Right ventricle myocardium inferior (tissue), 1 donor: ENCODE results near the gene AHRR. TPM values are rescaled to one million over a fixed set of nuclear protein-coding genes. Genes with fewer than 3 reads are reported as not detected.
"Not testable (repeated sequence)": the region's sequence is repeated elsewhere in the genome, so short reads cannot be mapped to it uniquely, and the experiment has no call there.

Source experiments
- ATAC-seq: fragments of 200-7000 bp; cut with Tn5 transposase; one replicate; pipeline ENCODE4 v1.9.1; 2020; ENCODE audit warnings: mild to moderate bottlenecking, moderate library complexity
- DNase-seq: peaks from one replicate; pipeline ENCODE4 v3.0.0; 2021; ENCODE audit errors: missing footprints
- intact Hi-C: fragments of 100-400 bp; cut with DNase I; formaldehyde crosslinking; loops from one replicate; pipeline ENCODE4 v1.11.0; 2022
- total RNA-seq: library from RNA; stranded (reverse); fragmentation: NEBNext Ultra II Directional; extraction: Animal tissue kit (Norgen Biotek cat#: 25700); gene quantifications from one replicate; pipeline ENCODE4 v1.2.1, GENCODE V29; 2021
- donor health status: DM: no; HTN: yes; CAD: no; lungs with severe emphysema.

Gene AHRR
- total RNA-seq, 1 donor from 2014 or later: 2.1 TPM

DNA sequence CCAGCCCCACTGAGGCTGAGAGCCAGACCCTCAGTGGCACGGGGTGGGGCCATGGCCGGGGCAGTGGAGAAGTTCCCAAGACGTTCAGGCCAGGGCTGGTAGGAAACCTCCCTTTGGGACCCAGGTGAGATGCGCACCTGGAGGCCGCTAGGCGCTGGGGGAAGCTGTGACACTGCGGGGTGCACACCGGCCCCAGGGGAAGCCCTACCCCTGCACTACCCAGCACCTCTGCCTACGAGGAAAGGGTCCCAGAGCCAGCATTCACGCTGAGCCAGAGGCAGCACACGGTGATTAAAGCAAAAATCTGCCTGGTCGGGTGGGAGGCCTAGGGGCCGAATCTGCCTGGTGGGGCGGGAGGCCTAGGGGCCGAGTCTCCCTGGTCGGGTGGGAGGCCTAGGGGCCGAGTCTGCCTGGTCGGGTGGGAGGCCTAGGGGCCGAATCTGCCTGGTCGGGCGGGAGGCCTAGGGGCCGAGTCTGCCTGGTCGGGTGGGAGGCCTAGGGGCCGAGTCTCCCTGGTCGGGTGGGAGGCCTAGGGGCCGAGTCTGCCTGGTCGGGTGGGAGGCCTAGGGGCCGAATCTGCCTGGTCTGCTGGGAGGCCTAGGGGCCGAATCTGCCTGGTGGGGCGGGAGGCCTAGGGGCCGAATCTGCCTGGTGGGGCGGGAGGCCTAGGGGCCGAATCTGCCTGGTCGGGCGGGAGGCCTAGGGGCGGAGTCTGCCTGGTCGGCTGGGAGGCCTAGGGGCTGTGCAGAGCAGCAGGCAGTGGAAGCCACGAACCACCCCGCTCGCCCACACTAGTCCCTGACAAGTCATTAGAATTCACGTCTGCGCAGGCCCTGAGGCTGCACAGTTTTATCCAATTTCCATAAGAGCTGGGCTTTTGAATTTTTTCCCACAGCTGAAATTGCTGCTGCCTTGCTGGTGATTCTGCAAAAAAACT, 93.7 kb downstream of the AHRR start:
- ATAC-seq (peak; percentile 90), DNase-seq (peak; percentile 89)
- intact Hi-C loops: not testable (repeated sequence)

DNA sequence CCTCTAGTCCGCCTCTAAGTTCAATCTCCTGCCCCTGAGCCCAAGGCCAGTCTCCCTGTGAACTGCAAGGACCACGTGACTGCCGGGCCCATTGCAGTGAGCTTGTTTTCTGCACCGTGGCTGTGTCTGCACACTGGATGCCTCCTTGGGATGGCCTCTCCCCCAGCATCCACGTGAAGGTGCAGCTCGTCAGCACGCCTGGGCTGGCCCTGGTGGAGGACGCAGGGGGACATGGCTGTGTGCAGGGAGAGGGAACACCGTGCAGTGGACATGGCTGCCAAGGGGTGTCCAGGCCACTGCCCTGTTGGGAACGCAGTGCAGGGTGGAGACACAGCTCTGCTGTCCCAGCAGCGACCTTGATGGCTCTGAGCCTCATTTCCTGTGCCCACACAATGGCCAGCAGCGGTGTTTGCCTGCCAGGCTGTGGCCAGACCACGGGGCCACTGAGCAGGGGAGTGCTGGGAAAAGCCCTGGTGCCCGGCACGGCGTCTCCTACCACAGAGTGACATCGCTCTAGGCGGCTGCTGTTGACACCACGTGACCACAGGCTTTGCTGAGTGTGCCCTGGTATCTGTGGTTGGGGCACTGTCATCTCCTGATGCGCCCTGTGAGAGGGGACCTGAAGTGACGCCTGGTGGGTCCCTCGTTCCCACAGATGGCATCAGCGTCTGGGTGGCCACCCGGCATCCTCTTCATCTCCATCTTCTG, 94.6 kb downstream of the AHRR start:
- DNase-seq: peak; percentile 71
- ATAC-seq: peak; percentile 47
- intact Hi-C loops: no loop called here

DNA sequence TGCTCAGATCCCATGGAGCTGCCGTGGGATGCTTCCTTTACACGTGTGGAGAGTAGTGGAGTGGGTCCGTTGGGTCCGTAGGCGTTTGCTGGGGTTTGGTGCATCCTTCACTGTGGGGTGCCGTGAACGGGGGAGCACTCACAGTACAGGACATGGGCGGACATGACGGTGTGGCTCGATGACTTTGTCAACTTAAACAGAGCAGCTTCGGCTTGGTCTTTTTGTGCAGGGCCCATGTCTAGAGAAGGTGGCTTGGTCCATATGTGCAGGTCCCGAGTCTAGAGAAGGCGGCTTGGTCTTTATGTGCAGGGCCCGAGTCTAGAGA, 95.1 kb downstream of the AHRR start:
- intact Hi-C loops: no loop called here

DNA sequence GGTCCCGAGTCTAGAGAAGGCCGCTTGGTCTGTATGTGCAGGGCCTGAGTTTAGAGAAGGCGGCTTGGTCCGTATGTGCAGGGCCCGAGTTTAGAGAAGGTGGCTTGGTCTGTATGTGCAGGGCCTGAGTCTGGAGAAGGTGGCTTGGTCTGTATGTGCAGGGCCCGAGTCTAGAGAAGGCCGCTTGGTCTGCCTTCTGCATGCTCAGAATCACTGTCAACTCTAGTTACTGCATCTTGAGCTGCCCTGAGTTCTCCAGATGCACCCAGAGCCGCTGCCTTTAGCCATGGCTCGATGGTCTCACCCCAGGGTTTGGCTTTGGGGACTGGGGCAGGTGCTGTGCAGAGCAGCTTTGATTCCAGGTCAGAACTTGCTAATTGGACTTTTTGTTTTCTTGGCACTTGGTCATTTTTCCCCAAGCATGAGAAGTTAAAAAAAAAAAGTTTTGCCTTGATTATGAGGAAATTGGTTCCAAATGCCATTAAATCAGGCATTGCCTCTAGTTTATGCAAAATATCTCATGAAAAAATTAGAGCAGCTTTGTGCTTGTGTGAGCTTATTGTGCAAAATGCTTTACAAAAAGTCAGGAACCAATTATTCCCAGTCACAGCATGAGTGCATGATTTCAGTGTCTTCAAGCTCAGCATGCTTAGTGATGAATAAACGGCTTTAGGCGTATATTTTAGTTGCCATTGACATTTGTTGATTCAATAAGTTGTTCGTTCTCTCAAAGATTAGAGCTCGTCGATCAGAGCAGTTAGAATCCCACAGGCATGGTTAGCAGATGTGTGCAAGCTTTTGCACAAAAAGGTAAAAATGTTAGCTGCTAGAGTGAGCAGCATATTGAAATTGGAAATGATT, 96.0 kb downstream of the AHRR start:
- intact Hi-C loops: no loop called here
- DNase-seq (no peak), ATAC-seq (no peak)

More for the DNA sequence above, 95.1 kb downstream of the AHRR start:
- ATAC-seq: no peak
- DNase-seq: no peak

DNA sequence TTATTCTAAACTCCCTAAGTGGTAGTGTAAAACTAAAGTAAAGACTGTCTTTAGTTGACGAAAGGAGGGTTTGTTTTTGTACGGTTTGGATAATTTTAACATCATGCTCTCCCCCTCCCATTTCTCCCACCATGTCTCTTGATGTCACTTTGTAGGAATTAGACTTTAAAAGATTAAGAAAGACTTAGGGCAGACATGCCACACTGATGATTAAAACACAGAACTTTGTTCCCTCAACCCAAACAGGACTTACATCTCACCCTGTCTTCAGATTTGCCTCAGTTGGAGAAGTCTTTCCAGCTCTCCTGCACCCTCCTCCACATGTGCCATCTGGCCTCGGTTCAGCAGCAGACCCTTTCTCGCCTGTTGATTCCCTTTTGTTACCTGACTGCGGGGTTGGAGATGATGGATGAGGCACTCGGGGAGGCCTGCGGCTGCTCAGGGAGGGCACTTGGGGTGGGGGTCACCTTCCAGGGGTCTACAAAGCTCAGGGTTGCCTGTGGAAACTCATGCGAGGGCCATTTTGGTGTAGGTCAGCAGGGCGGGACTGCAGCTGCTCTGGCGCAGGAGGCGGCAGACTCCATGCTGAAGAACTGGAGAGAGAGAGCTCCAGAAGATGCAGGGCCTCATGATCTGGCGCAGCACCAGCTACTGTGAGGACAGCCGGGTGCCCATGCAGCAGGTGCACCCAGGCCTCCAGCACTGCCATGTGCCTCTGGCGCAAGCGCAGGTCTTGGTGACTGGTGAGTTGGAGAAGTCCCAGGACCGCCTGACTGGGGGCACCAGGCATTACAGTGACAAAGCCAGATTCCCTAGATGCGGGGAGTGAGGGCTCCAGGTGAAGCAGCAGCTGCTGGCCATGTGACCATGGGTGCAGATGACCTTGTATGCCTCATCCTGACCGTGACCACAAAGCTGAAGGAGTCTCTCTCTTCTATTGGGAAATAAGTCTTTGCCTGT, 96.9 kb downstream of the AHRR start:
- no peak for ATAC-seq
- no peak for DNase-seq
- intact Hi-C loops: no loop called here

DNA sequence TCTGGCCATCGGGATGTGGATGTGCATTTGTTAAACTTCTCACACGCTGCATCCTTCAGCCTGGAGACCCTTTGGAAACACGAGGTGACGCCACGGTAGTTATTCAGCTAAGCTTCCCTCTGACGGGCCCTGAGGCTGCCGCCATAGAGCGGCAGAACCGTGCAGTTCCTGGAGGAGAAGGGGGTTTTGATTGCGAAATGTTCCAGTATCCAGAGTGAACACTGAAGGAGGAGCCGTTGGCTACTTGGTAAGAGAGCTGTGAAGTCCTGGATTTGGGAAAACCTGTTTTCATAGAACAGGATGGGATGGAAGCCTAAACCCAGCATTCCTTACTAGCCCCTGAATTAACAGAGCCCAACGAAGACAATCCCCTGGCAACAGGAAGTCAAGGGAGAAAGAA, 98.5 kb downstream of the AHRR start:
- intact Hi-C loops: no loop called here
- DNase-seq (no peak), ATAC-seq (no peak)

DNA sequence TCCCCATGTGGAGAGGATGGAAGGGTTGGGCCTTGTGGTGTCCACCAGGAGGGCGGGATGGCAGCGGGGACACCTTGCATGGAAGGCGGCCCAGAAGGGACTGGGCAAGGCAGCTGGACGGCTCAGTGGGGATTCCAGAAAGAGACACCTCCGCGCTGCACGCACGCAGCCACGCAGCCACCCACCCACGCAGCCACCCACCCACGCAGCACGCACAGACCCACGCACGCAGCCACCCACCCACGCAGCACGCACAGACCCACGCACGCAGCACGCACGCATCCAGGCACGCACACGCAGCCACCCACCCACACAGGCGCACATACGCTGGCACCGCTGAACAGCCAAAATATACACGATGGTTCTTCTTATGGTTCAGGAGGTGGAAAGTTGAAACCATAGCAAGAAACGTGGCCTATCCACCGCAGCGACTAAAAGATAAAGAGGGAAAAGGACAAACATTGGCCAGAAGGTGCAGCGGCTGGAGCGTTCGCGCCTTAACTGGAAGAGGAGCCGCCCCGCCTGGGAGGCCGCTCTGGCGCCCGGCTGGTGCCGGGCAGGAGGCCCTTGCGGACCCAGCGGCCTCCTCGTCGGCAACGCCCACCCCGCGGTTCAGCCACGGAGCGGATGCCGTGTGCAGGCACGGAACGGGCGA, 99.2 kb downstream of the AHRR start:
- intact Hi-C loops: no loop called here
- ATAC-seq (no peak), DNase-seq (no peak)

DNA sequence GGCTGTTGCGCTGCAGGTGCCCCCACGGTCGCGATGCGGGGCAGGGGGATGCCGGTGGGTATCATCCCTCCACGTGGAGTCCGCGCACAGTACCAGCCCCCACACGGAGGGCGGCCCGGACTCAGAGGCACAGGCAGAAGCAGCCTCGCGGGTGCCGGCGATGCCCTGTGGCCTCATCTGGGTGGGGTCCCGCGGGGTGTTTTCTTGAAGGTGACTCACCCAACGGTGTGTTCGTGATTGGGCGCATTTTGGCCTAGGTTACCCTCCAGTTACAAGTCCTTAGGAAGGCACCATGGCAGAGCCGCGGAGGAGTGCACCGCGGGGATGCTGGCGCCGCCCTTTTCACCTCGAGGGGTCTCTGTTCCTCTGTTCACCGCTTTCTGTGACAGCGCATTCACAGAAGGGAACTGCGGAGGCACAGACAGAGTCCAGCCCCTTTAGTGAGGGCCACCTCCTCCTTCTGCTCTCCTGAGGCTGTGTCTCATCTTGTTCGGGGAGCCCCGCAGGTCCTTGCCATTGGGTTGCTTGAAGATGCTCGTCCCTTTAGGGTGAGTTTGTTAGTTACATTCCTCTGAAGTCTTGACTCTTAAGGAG, 99.9 kb downstream of the AHRR start:
- intact Hi-C loops: no loop called here
- ATAC-seq (no peak), DNase-seq (no peak)

DNA sequence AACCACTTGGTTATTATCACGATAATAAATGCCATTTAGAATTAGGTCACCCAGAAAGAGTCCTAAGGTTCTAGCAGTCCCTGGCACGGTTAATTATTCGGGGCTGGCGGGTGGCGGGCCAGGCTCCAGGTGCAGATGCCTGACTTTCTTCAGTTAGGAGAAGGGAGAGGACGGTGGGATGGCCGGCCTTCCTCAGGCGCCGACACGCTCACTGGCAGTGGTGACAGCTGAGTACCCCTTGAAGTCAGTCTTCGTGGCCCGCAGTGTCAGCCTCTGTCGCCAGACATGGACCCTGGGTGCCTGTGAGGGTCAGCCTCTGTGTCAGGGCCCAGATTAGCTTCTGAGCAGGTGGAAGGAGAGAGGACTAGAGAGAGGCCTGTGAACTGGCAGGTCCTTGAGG, 100.4 kb downstream of the AHRR start:
- ATAC-seq (no peak), DNase-seq (no peak)
- intact Hi-C loops: no loop called here

DNA sequence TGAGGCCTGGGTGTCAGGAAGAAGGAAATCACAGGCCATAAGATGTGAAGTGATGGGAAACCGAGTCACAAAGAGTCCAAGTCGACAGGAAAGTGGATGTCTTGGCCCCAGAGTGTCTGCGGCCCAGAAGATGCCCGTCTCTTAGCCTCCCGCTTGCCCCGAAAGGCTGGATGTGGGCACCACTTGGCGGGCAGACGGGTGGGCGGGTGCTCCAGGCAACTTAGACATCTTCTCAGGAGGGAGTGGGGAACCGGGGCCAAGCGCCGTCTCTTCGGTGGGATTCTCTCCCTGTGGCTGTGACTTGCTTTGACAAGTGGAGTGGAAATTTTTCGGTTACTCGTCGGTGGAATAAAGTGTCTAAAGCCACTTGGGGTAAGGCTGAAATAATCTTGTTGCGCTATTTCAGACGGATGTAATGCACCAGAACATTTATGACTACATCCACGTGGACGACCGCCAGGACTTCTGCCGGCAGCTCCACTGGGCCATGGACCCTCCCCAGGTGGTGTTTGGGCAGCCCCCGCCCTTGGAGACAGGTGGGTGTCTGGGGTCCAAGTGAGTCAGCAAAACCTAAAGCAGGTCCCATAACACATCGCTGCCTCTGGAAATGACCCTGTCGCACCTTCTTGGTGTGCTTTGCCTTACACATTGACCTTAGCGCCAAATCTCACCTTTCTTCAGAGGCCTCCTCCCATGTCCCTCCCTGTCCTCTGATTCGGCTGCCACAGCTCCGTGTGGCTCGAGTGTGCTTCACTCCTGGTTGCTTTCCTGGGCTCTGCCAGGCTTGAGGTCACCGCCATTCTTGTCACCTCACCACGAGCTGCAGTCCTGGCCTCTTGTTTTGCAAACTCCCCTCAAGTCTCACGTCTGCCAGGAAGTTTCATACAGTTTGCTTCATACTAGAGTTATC, 101.1 kb downstream of the AHRR start:
- no peak for ATAC-seq
- intact Hi-C loops: no loop called here
- no peak for DNase-seq

DNA sequence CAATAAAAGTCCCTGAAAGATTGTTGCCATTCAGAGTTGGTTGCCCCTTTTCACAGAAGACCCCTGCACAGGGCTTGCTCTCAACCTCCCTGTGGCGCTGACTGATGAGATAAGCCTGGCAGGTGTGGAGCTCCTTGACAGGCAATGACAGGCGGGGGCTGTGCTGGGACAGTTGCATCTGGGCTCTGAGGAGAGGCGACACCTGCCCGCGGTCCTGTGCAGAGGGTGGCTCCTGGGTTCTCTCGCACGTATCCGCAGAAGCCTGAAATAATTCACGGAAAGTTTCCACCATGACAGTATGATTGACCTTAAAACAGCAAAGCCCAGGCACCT, 101.7 kb downstream of the AHRR start:
- intact Hi-C loops: no loop called here
- no peak for ATAC-seq
- no peak for DNase-seq

DNA sequence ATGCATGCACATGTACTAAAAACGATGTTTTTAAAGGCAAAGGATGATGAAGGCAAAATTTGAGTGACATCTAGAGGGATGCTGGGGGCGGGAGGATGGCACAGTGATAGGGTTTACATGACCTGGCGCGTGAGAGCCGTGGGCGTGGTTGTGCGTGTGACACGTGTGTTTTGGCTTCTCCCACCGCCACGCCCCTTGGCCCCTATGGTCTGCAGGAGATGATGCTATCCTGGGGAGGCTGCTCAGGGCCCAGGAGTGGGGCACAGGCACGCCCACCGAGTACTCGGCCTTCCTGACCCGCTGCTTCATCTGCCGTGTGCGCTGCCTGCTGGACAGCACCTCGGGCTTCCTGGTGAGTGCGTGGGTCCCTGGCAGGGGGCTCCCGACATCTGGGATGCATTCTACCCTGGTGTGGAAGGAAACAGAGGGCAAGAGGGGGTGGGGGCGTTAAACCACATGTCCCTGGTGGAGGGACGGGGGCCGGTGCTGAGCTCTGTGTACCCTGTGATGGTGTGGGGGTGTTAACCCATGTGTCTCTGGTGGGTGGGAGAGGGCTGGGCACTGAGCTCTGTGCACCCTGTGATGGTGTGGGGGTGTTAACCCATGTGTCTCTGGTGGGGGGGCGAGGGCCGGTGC, 102.2 kb downstream of the AHRR start:
- DNase-seq: no peak
- no peak for ATAC-seq
- intact Hi-C loops: no loop called here

DNA sequence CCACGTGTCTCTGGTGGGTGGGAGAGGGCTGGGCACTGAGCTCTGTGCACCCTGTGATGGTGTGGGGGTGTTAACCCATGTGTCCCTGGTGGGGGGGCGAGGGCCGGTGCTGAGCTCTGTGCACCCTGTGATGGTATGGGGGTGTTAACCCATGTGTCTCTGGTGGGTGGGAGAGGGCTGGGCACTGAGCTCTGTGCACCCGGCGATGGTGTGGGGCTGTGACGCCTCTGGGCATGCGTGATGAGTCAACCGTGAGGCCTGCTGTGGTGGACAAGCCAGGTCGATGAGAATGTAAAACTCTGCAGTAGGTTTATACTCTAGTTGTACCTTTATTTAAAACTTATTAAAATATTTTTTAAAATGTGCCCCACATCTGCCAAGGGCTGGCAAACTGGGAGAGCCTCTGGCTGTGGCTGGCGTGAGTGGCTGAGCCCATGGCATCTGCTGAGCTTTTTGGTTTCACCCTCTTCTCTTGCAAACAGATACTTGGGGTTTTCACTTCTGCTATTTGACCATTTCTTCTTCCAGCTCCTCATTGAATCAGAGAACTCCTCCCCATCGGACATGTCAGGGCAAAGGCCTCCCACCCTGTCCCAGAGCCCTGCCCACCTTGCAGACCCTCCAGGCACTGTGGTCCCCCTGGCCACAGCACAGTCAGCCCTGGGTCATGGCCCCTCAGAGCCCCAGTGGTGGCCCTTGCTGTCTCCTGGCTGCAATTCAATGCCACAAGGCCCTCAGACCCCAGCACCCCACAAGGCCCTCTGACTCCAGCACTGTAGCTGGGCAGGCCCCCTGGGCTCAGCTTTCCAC, 103.0 kb downstream of the AHRR start:
- DNase-seq (no peak), ATAC-seq (peak; percentile 4)
- intact Hi-C loops: no loop called here

DNA sequence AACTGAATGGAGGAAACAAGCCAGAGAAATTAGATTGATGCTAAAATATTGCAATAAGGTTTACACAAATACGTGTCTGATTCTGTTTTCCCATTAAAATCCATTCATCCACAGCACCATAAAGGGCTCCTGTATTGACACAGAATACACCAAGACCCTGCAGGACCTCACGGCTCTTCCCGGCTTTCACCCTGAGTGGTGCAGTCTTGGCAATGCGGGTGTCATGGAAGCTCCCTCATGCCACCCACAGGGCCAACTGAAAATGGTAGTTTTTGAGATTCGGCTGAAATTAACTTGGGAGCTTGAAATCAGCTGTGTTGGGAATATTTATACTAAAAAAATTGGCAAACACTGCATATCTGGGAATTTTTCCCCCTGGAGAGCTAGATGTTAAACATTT, 104.2 kb downstream of the AHRR start:
- no peak for DNase-seq
- intact Hi-C loops: no loop called here
- ATAC-seq: no peak

DNA sequence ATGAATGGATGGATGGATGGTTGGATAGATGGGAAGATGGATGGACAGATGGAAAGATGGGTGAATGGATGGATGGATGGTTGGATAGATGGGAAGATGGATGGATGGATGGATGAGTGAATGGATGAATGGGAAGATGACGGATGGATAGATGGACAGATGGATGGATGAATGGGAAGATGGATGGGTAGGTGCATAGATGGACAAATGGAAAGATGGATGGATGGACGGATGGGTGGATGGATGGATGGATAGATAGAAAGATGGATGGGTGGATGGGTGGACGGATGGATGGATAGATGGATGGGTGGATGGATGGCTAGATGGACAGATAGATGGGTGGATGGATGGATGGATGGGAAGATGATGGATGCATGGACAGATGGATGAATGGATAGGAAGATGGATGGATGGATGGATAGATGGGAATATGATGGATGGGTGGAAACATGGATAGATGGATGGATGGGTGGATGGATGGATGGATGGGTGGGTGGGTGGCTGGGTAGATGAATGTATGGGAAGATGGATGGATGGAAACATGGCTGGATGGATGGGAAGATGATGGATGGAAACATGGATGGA, 105.0 kb downstream of the AHRR start:
- intact Hi-C loops: no loop called here
- no peak for DNase-seq
- ATAC-seq: no peak
